ENCODE data around the gene CTSZ. TPM values are rescaled to one million over a fixed set of nuclear protein-coding genes. Genes with fewer than 3 reads are reported as not detected.

The CTSZ gene
- total and polyA plus RNA-seq, 2 experiments from 2014 or later, result 0.58 to 41.4 TPM

DNA sequence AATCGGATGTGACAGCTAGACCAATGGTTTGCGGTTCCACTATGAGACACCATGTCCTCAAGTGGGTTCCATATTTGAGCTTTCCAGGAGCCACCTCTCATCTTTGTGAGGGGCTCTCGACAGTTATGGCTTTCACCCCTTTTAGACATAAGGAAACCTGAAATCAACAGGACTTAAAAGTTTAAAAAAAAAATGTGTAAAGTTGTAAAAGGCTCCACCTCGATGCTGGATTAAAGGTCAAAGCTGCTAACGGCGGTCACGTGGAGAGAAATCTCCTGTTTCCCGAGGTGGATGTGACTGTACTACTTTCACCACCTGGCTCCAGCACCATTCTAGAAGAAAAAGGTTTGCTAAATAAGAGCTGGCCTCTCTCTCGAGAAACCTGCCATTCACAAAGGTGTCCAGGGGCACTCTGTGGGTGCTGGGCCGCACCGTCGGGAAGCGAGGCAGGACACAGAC is 24.5 kb upstream of the CTSZ start (continued):
- no peak for TF ChIP-seq STAT1 (IDR thresholded peaks at IDR 0.05; ENCODE audit: unreplicated experiment)

DNA sequence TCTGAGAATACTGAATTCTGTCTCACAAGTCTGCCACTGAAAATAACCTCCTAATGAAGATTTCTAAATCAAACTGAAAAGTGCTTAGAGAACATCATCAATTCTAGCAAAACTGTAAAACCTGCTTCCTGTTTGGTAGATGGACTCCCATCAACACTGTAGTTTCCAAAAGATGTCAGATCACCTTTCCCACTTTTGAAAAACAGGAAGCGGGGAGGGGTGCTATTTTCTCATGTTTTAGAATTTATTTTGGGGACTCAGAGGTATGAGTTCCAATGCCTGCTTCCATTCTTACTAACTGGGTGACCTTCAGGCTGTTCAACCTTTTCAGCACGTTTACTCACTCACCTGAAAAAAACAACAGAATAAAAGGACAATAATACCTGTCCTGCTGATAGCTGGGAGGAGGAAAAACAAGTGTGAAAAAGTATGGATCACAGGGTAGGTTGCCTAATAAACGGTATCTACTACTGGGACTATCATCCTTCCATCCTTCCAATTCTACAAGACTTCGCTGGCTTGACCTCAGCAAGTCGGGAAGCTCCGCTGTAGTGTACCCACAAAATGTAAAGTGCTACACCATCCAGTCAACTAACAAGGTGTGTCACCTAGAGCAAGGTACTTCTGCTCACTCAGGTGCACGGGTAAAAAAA is 24.0 kb upstream of the CTSZ start:
- Histone ChIP-seq H3K27ac (ENCODE audit: low read depth) (no peak overlapping the region), H3K79me2 (replicated peaks; ENCODE audit: insufficient read depth) (peaks cover 50% of the 10 kb centered on the region), H3K9me2 (ENCODE audit: insufficient read depth) (no peaks in the 10 kb centered on the region), H4K20me1 (replicated peaks; ENCODE audit: insufficient read depth) (peaks cover 43% of the 10 kb centered on the region), H3F3A (replicated peaks; ENCODE audit: low read depth) (0 out of 2 replicates have a peak, but pooled peaks cover 5% of the 10 kb centered on the region), H2AFZ (no peak overlapping the region), H3K4me3 (peak overlapping the region; percentile 90), H3K27me3 (ENCODE audit: insufficient read depth) (0 out of 2 replicates have a peak, but pooled peaks cover 4% of the 10 kb centered on the region), H3K4me1 (ENCODE audit: insufficient read depth) (peaks cover 27% of the 10 kb centered on the region), H3K36me3 (ENCODE audit: insufficient read depth) (peaks cover 46% of the 10 kb centered on the region), H3K4me2 (peak overlapping the region; percentile 88)
- Mint-ChIP-seq H3K4me1 (peaks cover 25% of the 10 kb centered on the region), H3K27ac (no peak overlapping the region), H3K4me3 (peak overlapping the region; percentile 93), H3K27me3 (ENCODE audit: insufficient read depth, low read depth, poor library complexity) (peaks cover 28% of the 10 kb centered on the region), H3K36me3 (ENCODE audit: low read depth) (peaks cover 68% of the 10 kb centered on the region), H3K9me3 (no peaks in the 10 kb centered on the region)
- DNase-seq (ENCODE audit: low spot score), result no peak
- ATAC-seq, result no peak
- no peak for TF ChIP-seq NANOG (IDR thresholded peaks at IDR 0.05; ENCODE audit: borderline replicate concordance)
- no peak for TF ChIP-seq EZH2 (IDR thresholded peaks at IDR 0.05; ENCODE audit: low read depth, unreplicated experiment)
- TF ChIP-seq, protein P1, sequence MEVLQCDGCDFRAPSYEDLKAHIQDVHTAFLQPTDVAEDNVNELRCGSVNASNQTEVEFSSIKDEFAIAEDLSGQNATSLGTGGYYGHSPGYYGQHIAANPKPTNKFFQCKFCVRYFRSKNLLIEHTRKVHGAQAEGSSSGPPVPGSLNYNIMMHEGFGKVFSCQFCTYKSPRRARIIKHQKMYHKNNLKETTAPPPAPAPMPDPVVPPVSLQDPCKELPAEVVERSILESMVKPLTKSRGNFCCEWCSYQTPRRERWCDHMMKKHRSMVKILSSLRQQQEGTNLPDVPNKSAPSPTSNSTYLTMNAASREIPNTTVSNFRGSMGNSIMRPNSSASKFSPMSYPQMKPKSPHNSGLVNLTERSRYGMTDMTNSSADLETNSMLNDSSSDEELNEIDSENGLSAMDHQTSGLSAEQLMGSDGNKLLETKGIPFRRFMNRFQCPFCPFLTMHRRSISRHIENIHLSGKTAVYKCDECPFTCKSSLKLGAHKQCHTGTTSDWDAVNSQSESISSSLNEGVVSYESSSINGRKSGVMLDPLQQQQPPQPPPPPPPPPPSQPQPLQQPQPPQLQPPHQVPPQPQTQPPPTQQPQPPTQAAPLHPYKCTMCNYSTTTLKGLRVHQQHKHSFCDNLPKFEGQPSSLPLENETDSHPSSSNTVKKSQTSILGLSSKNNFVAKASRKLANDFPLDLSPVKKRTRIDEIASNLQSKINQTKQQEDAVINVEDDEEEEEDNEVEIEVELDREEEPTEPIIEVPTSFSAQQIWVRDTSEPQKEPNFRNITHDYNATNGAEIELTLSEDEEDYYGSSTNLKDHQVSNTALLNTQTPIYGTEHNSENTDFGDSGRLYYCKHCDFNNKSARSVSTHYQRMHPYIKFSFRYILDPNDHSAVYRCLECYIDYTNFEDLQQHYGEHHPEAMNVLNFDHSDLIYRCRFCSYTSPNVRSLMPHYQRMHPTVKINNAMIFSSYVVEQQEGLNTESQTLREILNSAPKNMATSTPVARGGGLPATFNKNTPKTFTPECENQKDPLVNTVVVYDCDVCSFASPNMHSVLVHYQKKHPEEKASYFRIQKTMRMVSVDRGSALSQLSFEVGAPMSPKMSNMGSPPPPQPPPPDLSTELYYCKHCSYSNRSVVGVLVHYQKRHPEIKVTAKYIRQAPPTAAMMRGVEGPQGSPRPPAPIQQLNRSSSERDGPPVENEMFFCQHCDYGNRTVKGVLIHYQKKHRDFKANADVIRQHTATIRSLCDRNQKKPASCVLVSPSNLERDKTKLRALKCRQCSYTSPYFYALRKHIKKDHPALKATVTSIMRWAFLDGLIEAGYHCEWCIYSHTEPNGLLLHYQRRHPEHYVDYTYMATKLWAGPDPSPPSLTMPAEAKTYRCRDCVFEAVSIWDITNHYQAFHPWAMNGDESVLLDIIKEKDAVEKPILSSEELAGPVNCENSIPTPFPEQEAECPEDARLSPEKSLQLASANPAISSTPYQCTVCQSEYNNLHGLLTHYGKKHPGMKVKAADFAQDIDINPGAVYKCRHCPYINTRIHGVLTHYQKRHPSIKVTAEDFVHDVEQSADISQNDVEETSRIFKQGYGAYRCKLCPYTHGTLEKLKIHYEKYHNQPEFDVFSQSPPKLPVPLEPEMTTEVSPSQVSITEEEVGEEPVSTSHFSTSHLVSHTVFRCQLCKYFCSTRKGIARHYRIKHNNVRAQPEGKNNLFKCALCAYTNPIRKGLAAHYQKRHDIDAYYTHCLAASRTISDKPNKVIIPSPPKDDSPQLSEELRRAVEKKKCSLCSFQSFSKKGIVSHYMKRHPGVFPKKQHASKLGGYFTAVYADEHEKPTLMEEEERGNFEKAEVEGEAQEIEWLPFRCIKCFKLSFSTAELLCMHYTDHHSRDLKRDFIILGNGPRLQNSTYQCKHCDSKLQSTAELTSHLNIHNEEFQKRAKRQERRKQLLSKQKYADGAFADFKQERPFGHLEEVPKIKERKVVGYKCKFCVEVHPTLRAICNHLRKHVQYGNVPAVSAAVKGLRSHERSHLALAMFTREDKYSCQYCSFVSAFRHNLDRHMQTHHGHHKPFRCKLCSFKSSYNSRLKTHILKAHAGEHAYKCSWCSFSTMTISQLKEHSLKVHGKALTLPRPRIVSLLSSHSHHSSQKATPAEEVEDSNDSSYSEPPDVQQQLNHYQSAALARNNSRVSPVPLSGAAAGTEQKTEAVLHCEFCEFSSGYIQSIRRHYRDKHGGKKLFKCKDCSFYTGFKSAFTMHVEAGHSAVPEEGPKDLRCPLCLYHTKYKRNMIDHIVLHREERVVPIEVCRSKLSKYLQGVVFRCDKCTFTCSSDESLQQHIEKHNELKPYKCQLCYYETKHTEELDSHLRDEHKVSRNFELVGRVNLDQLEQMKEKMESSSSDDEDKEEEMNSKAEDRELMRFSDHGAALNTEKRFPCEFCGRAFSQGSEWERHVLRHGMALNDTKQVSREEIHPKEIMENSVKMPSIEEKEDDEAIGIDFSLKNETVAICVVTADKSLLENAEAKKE (CRISPR knock-in tag; IDR thresholded peaks at IDR 0.05), result no peak
- TF ChIP-seq POLR2AphosphoS5 (IDR thresholded peaks at IDR 0.05; ENCODE audit: low read depth), result no peak
- TF ChIP-seq CREB1 (CRISPR knock-in tag; IDR thresholded peaks at IDR 0.05; ENCODE audit: low read depth), result no peak
- TF ChIP-seq, protein P2, sequence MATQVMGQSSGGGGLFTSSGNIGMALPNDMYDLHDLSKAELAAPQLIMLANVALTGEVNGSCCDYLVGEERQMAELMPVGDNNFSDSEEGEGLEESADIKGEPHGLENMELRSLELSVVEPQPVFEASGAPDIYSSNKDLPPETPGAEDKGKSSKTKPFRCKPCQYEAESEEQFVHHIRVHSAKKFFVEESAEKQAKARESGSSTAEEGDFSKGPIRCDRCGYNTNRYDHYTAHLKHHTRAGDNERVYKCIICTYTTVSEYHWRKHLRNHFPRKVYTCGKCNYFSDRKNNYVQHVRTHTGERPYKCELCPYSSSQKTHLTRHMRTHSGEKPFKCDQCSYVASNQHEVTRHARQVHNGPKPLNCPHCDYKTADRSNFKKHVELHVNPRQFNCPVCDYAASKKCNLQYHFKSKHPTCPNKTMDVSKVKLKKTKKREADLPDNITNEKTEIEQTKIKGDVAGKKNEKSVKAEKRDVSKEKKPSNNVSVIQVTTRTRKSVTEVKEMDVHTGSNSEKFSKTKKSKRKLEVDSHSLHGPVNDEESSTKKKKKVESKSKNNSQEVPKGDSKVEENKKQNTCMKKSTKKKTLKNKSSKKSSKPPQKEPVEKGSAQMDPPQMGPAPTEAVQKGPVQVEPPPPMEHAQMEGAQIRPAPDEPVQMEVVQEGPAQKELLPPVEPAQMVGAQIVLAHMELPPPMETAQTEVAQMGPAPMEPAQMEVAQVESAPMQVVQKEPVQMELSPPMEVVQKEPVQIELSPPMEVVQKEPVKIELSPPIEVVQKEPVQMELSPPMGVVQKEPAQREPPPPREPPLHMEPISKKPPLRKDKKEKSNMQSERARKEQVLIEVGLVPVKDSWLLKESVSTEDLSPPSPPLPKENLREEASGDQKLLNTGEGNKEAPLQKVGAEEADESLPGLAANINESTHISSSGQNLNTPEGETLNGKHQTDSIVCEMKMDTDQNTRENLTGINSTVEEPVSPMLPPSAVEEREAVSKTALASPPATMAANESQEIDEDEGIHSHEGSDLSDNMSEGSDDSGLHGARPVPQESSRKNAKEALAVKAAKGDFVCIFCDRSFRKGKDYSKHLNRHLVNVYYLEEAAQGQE (IDR thresholded peaks at IDR 0.05; ENCODE audit: unreplicated experiment), result no peak
- TF ChIP-seq, protein P3, sequence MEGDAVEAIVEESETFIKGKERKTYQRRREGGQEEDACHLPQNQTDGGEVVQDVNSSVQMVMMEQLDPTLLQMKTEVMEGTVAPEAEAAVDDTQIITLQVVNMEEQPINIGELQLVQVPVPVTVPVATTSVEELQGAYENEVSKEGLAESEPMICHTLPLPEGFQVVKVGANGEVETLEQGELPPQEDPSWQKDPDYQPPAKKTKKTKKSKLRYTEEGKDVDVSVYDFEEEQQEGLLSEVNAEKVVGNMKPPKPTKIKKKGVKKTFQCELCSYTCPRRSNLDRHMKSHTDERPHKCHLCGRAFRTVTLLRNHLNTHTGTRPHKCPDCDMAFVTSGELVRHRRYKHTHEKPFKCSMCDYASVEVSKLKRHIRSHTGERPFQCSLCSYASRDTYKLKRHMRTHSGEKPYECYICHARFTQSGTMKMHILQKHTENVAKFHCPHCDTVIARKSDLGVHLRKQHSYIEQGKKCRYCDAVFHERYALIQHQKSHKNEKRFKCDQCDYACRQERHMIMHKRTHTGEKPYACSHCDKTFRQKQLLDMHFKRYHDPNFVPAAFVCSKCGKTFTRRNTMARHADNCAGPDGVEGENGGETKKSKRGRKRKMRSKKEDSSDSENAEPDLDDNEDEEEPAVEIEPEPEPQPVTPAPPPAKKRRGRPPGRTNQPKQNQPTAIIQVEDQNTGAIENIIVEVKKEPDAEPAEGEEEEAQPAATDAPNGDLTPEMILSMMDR (conservative IDR thresholded peaks at IDR 0.05; ENCODE audit: low read depth in 2 of 2), result no peak
- no peak for TF ChIP-seq ZNF331 (CRISPR knock-in tag; IDR thresholded peaks at IDR 0.05; ENCODE audit: low read depth)
- no peak for TF ChIP-seq ZNF114 (CRISPR knock-in tag; IDR thresholded peaks at IDR 0.05)
- no peak for TF ChIP-seq JUNB (IDR thresholded peaks at IDR 0.05; ENCODE audit: unreplicated experiment)
- TF ChIP-seq STAT1 (IDR thresholded peaks at IDR 0.05; ENCODE audit: unreplicated experiment), result no peak
- TF ChIP-seq, protein P4, sequence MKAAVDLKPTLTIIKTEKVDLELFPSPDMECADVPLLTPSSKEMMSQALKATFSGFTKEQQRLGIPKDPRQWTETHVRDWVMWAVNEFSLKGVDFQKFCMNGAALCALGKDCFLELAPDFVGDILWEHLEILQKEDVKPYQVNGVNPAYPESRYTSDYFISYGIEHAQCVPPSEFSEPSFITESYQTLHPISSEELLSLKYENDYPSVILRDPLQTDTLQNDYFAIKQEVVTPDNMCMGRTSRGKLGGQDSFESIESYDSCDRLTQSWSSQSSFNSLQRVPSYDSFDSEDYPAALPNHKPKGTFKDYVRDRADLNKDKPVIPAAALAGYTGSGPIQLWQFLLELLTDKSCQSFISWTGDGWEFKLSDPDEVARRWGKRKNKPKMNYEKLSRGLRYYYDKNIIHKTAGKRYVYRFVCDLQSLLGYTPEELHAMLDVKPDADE (IDR thresholded peaks at IDR 0.05), result no peak
